CD14-positive monocyte (primary cell): ENCODE data around the gene LDLRAD4. TPM values are rescaled to one million over a fixed set of nuclear protein-coding genes. Genes with fewer than 3 reads are reported as not detected.

Source experiments
- DNase-seq, 3 donors: peaks; one replicate each; pipeline ENCODE4 v3.0.0-alpha.2; 2011 to 2022
- H2AFZ ChIP-seq: 2 replicates; pipeline ENCODE4 v1.6.0; 2012; ENCODE audit warnings: mild to moderate bottlenecking, low read depth, low read length, inconsistent platforms; ENCODE audit not compliant: insufficient read depth, poor library complexity, severe bottlenecking
- H3K27ac ChIP-seq, 2 donors: 1 replicate in 1 of 2; 2 replicates in 1 of 2; pipeline ENCODE4 v1.5.1; 2012 to 2013; ENCODE audit warnings: low read length in 2 of 2, control low read depth in 1 of 2, inconsistent platforms in 1 of 2, low read depth in 1 of 2, mild to moderate bottlenecking in 1 of 2
- H3K27me3 ChIP-seq, 2 donors: one replicate each; pipeline versions ENCODE4 v1.6.0 to v1.6.1; 2011 to 2013; ENCODE audit warnings: low read length in 2 of 2; ENCODE audit not compliant: control insufficient read depth in 2 of 2, insufficient read depth in 2 of 2
- H3K36me3 ChIP-seq, 2 donors: replicated peaks in 1 of 2; 1 replicate in 1 of 2; 2 replicates in 1 of 2; pipeline versions ENCODE4 v1.5.1 to v1.6.1; 2012 to 2013; ENCODE audit warnings: low read length in 2 of 2, control low read depth in 1 of 2, inconsistent platforms in 1 of 2, mild to moderate bottlenecking in 1 of 2; ENCODE audit not compliant: insufficient read depth in 2 of 2, control insufficient read depth in 1 of 2
- H3K4me1 ChIP-seq, 2 donors: 1 replicate in 1 of 2; 2 replicates in 1 of 2; pipeline versions ENCODE4 v1.5.1 to v1.6.1; 2012 to 2013; ENCODE audit warnings: low read length in 2 of 2, control low read depth in 1 of 2, inconsistent platforms in 1 of 2, mild to moderate bottlenecking in 1 of 2, moderate library complexity in 1 of 2; ENCODE audit not compliant: insufficient read depth in 2 of 2, control insufficient read depth in 1 of 2
- H3K4me2 ChIP-seq: replicated peaks from 2 replicates; pipeline ENCODE3; 2012; ENCODE audit warnings: low read length, moderate library complexity, mild to moderate bottlenecking; ENCODE audit not compliant: poor library complexity, severe bottlenecking; ENCODE audit errors: extremely low read depth
- H3K4me3 ChIP-seq, 3 experiments: fragments of 200-600 bp in 1 of 3; sonication (generic) in 1 of 3; replicated peaks in 1 of 3; 1 replicate in 2 of 3; 2 replicates in 1 of 3; pipeline ENCODE4 v1.5.1; 2011 to 2013; ENCODE audit warnings: low read length in 3 of 3, mild to moderate bottlenecking in 3 of 3, control low read depth in 2 of 3, low read depth in 2 of 3, inconsistent platforms in 1 of 3, moderate library complexity in 1 of 3
- H3K79me2 ChIP-seq: 2 replicates; pipeline ENCODE4 v1.6.0; 2012; ENCODE audit warnings: mild to moderate bottlenecking, control low read depth, inconsistent platforms, low read length, moderate library complexity; ENCODE audit not compliant: insufficient read depth
- H3K9ac ChIP-seq: 2 replicates; pipeline ENCODE4 v1.6.0; 2017; ENCODE audit warnings: low read length, mild to moderate bottlenecking; ENCODE audit not compliant: insufficient read depth, poor library complexity, severe bottlenecking
- H3K9me3 ChIP-seq, 2 donors: replicated peaks in 1 of 2; 1 replicate in 1 of 2; 2 replicates in 1 of 2; pipeline versions ENCODE4 v1.5.1 to v1.6.1; 2012 to 2013; ENCODE audit warnings: low read length in 2 of 2, control low read depth in 1 of 2; ENCODE audit not compliant: control insufficient read depth in 1 of 2, insufficient read depth in 1 of 2
- H4K20me1 ChIP-seq: 2 replicates; pipeline ENCODE4 v1.6.0; 2012; ENCODE audit warnings: mild to moderate bottlenecking, low read length, control low read depth, moderate library complexity; ENCODE audit not compliant: insufficient read depth
- H3K27ac Mint-ChIP-seq, 7 donors: one replicate each; pipeline ENCODE4 v1.8.0; 2020; ENCODE audit warnings: mild to moderate bottlenecking in 7 of 7, mixed read lengths in 7 of 7, moderate library complexity in 6 of 7, inconsistent platforms in 2 of 7
- H3K27me3 Mint-ChIP-seq, 3 donors: one replicate each; pipeline ENCODE4 v1.8.0; 2021 to 2022; ENCODE audit warnings: low read depth in 3 of 3, mild to moderate bottlenecking in 3 of 3, mixed read lengths in 3 of 3, moderate library complexity in 3 of 3, inconsistent platforms in 1 of 3
- H3K36me3 Mint-ChIP-seq, 2 donors: one replicate each; pipeline ENCODE4 v1.8.0; 2020; ENCODE audit warnings: mixed read lengths in 2 of 2, inconsistent platforms in 1 of 2, mild to moderate bottlenecking in 1 of 2
- H3K4me1 Mint-ChIP-seq: one replicate; pipeline ENCODE4 v1.8.0; 2020; ENCODE audit warnings: mild to moderate bottlenecking, mixed read lengths
- H3K4me3 Mint-ChIP-seq, 2 donors: one replicate each; pipeline ENCODE4 v1.8.0; 2020; ENCODE audit warnings: mild to moderate bottlenecking in 2 of 2, mixed read lengths in 2 of 2, moderate library complexity in 1 of 2
- H3K9me3 Mint-ChIP-seq, 7 donors: one replicate each; pipeline ENCODE4 v1.8.0; 2020 to 2022; ENCODE audit warnings: mixed read lengths in 7 of 7, mild to moderate bottlenecking in 6 of 7, moderate library complexity in 6 of 7, inconsistent platforms in 2 of 7
- WGBS: methylation state at CpG from one replicate; pipeline ENCODE4 v1.1.5; 2013; ENCODE audit warnings: missing lambda C conversion rate; ENCODE audit not compliant: insufficient coverage; 5-methylcytosine and 5-hydroxymethylcytosine counted together
- intact Hi-C, 2 donors: fragments of 100-400 bp; cut with micrococcal nuclease; formaldehyde crosslinking; loops; one replicate each; pipeline versions ENCODE4 v1.15.0 to v1.15.1; 2023
- polyA plus RNA-seq, 3 donors: library from polyadenylated mRNA; depleted of rRNA in 1 of 3; unstranded in 2 of 3; stranded (reverse) in 1 of 3; fragments of 300-500 nt in 2 of 3; fragments of >200 nt in 1 of 3; fragmentation: Illumina TruSeq in 2 of 3; gene quantifications; 1 replicate in 2 of 3; 2 replicates in 1 of 3; pipeline ENCODE4 v1.2.3, GENCODE V29; 2012 to 2021
- TF ChIP-seq, protein P1 (sequence below): fragments of 200-600 bp; IDR thresholded peaks from one replicate; pipeline ENCODE4 v1.8.0; 2022; ENCODE audit warnings: antibody characterized with exemption, mild to moderate bottlenecking

The LDLRAD4 gene
- polyA plus RNA-seq, 3 donors = 13.5 to 15.4 (median 13.8) TPM

DNA sequence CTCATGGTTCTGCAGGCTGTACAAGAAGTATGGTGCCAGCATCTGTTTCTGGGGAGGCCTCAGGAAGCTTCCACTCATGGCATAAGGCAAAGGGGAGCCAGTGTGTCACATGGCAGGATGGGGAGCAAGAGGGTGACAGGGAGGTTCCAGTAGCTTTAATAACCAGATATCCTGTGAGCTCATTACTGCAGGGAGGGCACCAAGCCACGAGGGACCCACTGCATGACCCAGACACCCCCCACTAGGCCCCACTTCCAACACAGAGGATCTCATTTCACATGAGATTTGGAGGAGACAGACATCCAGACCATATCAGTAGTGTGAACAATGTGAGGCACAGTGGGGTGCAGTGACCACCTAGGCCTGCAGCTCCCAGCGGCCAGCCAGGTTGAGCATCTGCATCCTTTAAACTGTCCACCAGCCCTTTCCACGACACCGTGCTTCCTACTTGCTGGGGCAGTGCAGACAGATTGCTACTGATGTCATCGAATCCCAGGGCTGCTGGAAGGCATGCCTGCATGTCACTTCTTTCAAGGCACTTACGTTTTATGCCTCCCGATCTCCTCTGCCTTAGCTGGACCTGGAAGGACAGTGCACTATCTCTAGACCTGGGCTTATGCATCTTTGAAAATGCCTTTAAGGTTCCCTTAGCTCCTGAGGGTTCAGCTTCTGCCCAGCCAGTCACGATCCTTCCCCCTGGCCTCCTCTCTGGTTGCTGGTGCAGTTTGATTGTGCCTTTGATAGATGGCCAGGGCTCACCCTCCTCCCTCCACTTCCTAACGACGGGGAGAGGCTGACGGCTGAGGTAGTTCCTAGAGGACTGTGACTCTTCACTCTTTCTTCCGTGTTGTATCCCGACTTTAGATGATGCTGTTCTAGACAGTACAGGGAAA is 333.5 kb downstream of the LDLRAD4 start:
- Mint-ChIP-seq H3K27ac (peak overlapping the region in 1 of 7 donors; percentile 27), H3K4me3 (no peak overlapping the region), H3K36me3 (peaks cover 19 to 23% of the 10 kb centered on the region in 2 donors), H3K4me1 (peaks cover 28% of the 10 kb centered on the region), H3K9me3 (peaks cover 0 to 10% (median 4%) of the 10 kb centered on the region in 7 donors), H3K27me3 (peaks cover 2 to 8% (median 5%) of the 10 kb centered on the region in 3 donors)
- Histone ChIP-seq H3K4me3 (no peak overlapping the region), H3K9me3 (peaks cover 5 to 11% of the 10 kb centered on the region in 2 donors), H3K9ac (no peak overlapping the region), H3K79me2 (no peaks in the 10 kb centered on the region), H3K27ac (no peak overlapping the region), H2AFZ (no peak overlapping the region), H3K4me1 (peaks cover 20% of the 10 kb centered on the region in 2 donors), H3K27me3 (no peaks in the 10 kb centered on the region), H3K36me3 (no peaks in the 10 kb centered on the region), H4K20me1 (no peaks in the 10 kb centered on the region), H3K4me2 (no peak overlapping the region)
- 53% methylated on average over 6 of the region's 13 CpGs for WGBS
- intact Hi-C loops = no loop called here
- no peak for DNase-seq
- TF ChIP-seq, protein P1, sequence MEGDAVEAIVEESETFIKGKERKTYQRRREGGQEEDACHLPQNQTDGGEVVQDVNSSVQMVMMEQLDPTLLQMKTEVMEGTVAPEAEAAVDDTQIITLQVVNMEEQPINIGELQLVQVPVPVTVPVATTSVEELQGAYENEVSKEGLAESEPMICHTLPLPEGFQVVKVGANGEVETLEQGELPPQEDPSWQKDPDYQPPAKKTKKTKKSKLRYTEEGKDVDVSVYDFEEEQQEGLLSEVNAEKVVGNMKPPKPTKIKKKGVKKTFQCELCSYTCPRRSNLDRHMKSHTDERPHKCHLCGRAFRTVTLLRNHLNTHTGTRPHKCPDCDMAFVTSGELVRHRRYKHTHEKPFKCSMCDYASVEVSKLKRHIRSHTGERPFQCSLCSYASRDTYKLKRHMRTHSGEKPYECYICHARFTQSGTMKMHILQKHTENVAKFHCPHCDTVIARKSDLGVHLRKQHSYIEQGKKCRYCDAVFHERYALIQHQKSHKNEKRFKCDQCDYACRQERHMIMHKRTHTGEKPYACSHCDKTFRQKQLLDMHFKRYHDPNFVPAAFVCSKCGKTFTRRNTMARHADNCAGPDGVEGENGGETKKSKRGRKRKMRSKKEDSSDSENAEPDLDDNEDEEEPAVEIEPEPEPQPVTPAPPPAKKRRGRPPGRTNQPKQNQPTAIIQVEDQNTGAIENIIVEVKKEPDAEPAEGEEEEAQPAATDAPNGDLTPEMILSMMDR = no peak

DNA sequence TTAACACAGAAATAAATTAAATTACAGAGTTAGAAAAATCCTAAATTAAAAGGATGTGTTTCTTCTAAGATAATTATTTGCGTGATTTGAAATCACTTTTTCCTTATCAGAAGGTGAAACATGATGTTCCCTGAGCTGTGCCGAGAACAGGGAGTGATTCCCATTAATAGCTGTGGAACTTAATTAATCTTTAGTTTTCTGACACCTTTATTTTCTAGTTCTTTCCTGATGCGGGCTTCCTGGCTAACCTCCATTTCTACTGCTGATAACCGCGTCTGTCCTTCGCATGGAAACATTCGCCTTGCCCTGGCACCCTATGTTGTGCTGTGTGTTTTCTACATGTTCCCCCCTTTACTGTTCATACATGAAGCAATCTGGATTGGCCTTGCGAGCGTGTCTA is 334.9 kb downstream of the LDLRAD4 start:
- no peaks in the 10 kb centered on the region for H3K36me3 ChIP-seq

More for the DNA sequence above, 334.9 kb downstream of the LDLRAD4 start:
- 100% methylated on average over 1 of the region's 9 CpGs for WGBS
- Histone ChIP-seq H3K9me3 (no peaks in the 10 kb centered on the region), H4K20me1 (no peaks in the 10 kb centered on the region), H3K4me1 (peaks cover 24 to 25% of the 10 kb centered on the region in 2 donors), H2AFZ (no peak overlapping the region), H3K27me3 (no peaks in the 10 kb centered on the region), H3K9ac (no peak overlapping the region), H3K27ac (no peak overlapping the region), H3K4me2 (no peak overlapping the region), H3K79me2 (no peaks in the 10 kb centered on the region), H3K4me3 (no peak overlapping the region)
- Mint-ChIP-seq H3K27ac (no peak overlapping the region), H3K36me3 (peaks cover 8 to 21% of the 10 kb centered on the region in 2 donors), H3K9me3 (peaks cover 0 to 6% (median 0%) of the 10 kb centered on the region in 7 donors), H3K4me3 (no peak overlapping the region), H3K27me3 (peaks cover 5 to 8% (median 5%) of the 10 kb centered on the region in 3 donors), H3K4me1 (peaks cover 28% of the 10 kb centered on the region)
- TF ChIP-seq, protein P1 = no peak
- DNase-seq = no peak
- intact Hi-C loops = no loop called here
